ENCODE measurements around the gene CHML. TPM values are rescaled to one million over a fixed set of nuclear protein-coding genes. Genes with fewer than 3 reads are reported as not detected.

CHML gene
- total RNA-seq, 4 donors from 2014 or later, result 8.0 to 14.3 (median 12.1) TPM

DNA sequence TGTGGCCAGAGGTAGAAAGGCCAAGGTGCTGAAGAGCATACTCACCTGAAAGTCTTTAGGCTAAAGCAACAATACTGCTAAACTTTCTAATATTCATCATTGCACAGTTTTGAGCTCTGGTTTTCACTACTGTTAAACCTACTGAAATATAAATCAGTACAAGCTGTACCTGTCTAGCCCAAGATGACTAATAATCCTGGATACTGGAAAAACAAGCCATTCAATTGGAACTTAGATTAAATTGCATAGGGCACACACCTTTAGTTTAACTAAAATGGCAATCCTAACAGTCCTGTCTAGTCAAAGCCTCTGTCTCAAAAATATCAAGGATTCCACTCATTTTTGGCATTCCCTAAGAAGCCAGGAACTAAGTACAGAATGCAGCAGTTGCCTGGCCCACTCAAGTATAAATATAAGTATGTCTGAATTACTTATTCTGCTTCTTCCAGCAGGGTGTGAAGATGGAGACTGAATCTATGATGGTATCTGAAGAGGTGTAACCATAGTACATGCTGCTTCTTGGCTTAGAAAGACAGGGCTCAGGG lies 3.1 kb downstream of the CHML start:
- H3K4me1 ChIP-seq, result peaks cover 40% of the 10 kb centered on the region

GRCh38 chr1:241636291-241636690 lies 3.9 kb downstream of the CHML start:
- no peaks in the 10 kb centered on the region for H3K36me3 ChIP-seq
- no peak overlapping the region for H3K27ac ChIP-seq
- DNase-seq (ENCODE audit: low spot score in 2 of 2), result no peak
- no peaks in the 10 kb centered on the region for H3K9me3 ChIP-seq
- no peak overlapping the region for H3K4me3 ChIP-seq
- TF ChIP-seq POLR2A (IDR thresholded peaks at IDR 0.05), result no peak
- no peak for TF ChIP-seq POLR2AphosphoS5 (IDR thresholded peaks at IDR 0.05)
- TF ChIP-seq EP300 (IDR thresholded peaks at IDR 0.05), result no peak
- TF ChIP-seq CTCF (IDR thresholded peaks at IDR 0.05), result no peak
- WGBS, result 81% methylated on average over 1 of the region's 1 CpG
- peaks cover 40% of the 10 kb centered on the region for H3K4me1 ChIP-seq
- H3K27me3 ChIP-seq, result no peaks in the 10 kb centered on the region

More for the DNA sequence above, 3.1 kb downstream of the CHML start:
- H3K9me3 ChIP-seq, result no peaks in the 10 kb centered on the region
- TF ChIP-seq POLR2A (IDR thresholded peaks at IDR 0.05), result no peak
- DNase-seq (ENCODE audit: low spot score in 2 of 2), result no peak
- H3K27ac ChIP-seq, result no peak overlapping the region
- H3K27me3 ChIP-seq, result no peaks in the 10 kb centered on the region
- no peaks in the 10 kb centered on the region for H3K36me3 ChIP-seq
- no peak overlapping the region for H3K4me3 ChIP-seq

DNA sequence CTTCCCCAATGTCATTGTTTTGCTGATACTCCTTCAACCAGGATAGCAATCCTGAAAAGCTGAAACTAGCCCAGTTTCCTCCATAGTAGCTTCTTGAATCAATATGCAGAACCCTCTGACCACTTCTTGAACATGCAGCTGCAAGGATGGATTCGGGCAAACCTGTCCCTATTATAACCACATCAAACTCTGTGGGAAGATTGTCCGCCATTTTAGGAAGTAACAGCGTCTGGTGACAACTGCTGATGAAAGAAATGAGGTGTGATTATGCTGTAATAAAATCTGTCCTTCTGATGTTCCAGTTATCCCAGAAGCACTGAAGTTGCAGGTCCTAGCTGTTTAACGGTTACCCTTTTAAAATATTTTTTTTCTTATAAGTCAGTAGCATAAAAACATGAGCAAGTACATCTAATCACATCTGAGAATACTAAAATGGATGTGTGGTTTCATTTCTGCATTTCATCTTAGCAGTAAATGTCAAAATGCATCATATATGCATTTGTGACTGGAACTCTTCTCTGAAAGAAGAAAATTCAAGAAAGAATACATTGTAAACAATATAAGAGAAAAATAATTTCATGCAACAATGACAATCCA lies 4.5 kb downstream of the CHML start:
- no peak for TF ChIP-seq POLR2AphosphoS5 (IDR thresholded peaks at IDR 0.05)
- TF ChIP-seq CTCF (IDR thresholded peaks at IDR 0.05), result no peak
- no peak for TF ChIP-seq EP300 (IDR thresholded peaks at IDR 0.05)
- 87% methylated on average over 4 of the region's 4 CpGs for WGBS
- no peak for DNase-seq (ENCODE audit: low spot score in 2 of 2)

DNA sequence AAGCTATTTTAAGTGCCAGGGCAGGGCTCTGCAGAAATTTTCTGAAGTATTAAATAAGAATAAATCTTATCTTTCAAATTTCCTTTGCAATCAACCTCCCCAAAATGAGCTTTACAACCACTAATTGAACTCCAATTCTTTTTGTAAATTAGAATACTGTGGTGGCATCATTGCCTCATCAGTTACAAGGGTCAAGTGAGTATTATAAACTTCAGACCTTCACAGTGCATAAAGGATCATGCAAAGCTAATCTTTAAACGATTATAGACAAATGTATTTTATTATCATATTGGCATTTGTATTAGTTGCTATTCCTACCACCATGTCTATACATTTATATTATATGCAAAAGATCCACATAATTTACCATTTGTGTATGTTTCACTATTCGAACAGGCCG lies 7.2 kb downstream of the CHML start:
- TF ChIP-seq CTCF (IDR thresholded peaks at IDR 0.05) (no peak), POLR2AphosphoS5 (IDR thresholded peaks at IDR 0.05) (no peak), POLR2A (IDR thresholded peaks at IDR 0.05) (no peak), EP300 (IDR thresholded peaks at IDR 0.05) (no peak)
- WGBS, result 90% methylated on average over 3 of the region's 3 CpGs
- Histone ChIP-seq H3K27ac (no peak overlapping the region), H3K27me3 (no peaks in the 10 kb centered on the region), H3K4me3 (no peak overlapping the region), H3K36me3 (no peaks in the 10 kb centered on the region), H3K9me3 (no peaks in the 10 kb centered on the region), H3K4me1 (peaks cover 18% of the 10 kb centered on the region)
- no peak for DNase-seq (ENCODE audit: low spot score in 2 of 2)

More for the DNA sequence above, 4.5 kb downstream of the CHML start:
- no peaks in the 10 kb centered on the region for H3K9me3 ChIP-seq
- H3K36me3 ChIP-seq, result no peaks in the 10 kb centered on the region
- H3K4me3 ChIP-seq, result no peak overlapping the region
- peaks cover 36% of the 10 kb centered on the region for H3K4me1 ChIP-seq
- H3K27ac ChIP-seq, result no peak overlapping the region
- H3K27me3 ChIP-seq, result no peaks in the 10 kb centered on the region

- Histone ChIP-seq H3K36me3 (no peaks in the 10 kb centered on the region), H3K27ac (no peak overlapping the region), H3K4me3 (no peak overlapping the region), H3K27me3 (no peaks in the 10 kb centered on the region), H3K4me1 (peaks cover 9% of the 10 kb centered on the region), H3K9me3 (no peaks in the 10 kb centered on the region)
- DNase-seq (ENCODE audit: low spot score in 2 of 2), result no peak
- TF ChIP-seq POLR2A (IDR thresholded peaks at IDR 0.05) (no peak), CTCF (IDR thresholded peaks at IDR 0.05) (no peak), EP300 (IDR thresholded peaks at IDR 0.05) (no peak), POLR2AphosphoS5 (IDR thresholded peaks at IDR 0.05) (no peak)
- WGBS, result 84% methylated on average over 5 of the region's 5 CpGs
Observed at GRCh38 chr1:241631674-241632073, 8.5 kb downstream of the CHML start.

DNA sequence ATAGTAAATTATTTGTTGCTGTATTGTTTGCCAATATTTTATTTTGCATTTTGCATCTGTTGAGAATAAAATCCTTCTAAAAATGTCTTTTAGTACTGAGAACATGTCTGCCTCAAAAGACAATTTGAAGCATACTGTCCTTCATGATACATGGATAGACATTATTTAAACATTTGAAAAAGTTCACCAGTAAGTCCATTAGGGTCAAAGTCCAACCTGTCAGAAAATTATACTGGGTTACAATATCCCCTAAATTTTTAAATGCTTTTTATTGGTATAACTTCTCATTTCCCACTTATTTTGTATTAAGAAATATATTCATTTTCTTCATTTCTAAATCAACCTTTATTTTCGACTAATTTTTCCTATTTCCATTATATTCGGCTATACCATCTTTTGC lies 9.3 kb downstream of the CHML start:
- H3K9me3 ChIP-seq, result no peaks in the 10 kb centered on the region
- H3K4me1 ChIP-seq, result peaks cover 5% of the 10 kb centered on the region
- H3K27me3 ChIP-seq, result no peaks in the 10 kb centered on the region
- WGBS, result 96% methylated on average over 2 of the region's 2 CpGs
- no peaks in the 10 kb centered on the region for H3K36me3 ChIP-seq
- no peak overlapping the region for H3K4me3 ChIP-seq
- H3K27ac ChIP-seq, result no peak overlapping the region
- TF ChIP-seq EP300 (IDR thresholded peaks at IDR 0.05) (no peak), POLR2AphosphoS5 (IDR thresholded peaks at IDR 0.05) (no peak), CTCF (IDR thresholded peaks at IDR 0.05) (no peak), POLR2A (IDR thresholded peaks at IDR 0.05) (no peak)
- no peak for DNase-seq (ENCODE audit: low spot score in 2 of 2)
